Heart left ventricle (tissue), 13 donors: Measurements from ENCODE around the gene U2SURP.

ENCODE experiments used
- CTCF ChIP-seq, 12 donors: fragments of 200-600 bp; sonication (generic) in 4 of 12; IDR thresholded peaks; one replicate each; pipeline versions ENCODE4 v1.5.0 to v1.8.0; 2018 to 2022; ENCODE audit warnings: antibody characterized with exemption in 12 of 12, mild to moderate bottlenecking in 5 of 12
- POLR2A ChIP-seq, 2 donors: fragments of 450-650 bp; IDR thresholded peaks; one replicate each; pipeline ENCODE4 v1.6.1; 2017; ENCODE audit warnings: antibody characterized with exemption in 2 of 2, mild to moderate bottlenecking in 2 of 2, moderate library complexity in 2 of 2
- donor health status: ischemic (EF 13 %, LVEDD 7.1; RV severe dilation, severe dysfunction).
- donor health status: DM: no; HTN: yes; CAD: no.
- donor health status: DM: no; HTN: no; CAD: no.
- donor health status: ischemic (EF 25% LVEDD 6.9; RV normal size, moderate dysfunction).
- donor health status: ischemic (EF 25% LVEDD 5.7; RV mildly dilated, moderate dysfunction).
- donor health status: ischemic (EF 35%, LVEDD 5.7; RV mildly dilated, moderate dysfunction).
- donor health status: nonischemic (EF 11% LVEDD 7.7; RV severe dilation, severe dysfunction).
- donor health status: DM: yes; HTN: yes; CAD: no.
- donor health status: PGD.
- donor health status: ischemic (EF 29% LVEDD 5.4; RV normal size, mild dysfunction).
- donor health status: nonischemic (EF 23%, LVEDD 6.1; RV moderate dilation, normal function).

GRCh38 chr3:142999881-143000280 is 1.5 kb upstream of the U2SURP start:
- TF ChIP-seq CTCF (IDR thresholded peaks at IDR 0.05) (no peak), POLR2A (IDR thresholded peaks at IDR 0.05) (no peak)
